NCI-H2227 treated with DMSO at 0.1 percent for 48 hours (cell line): ENCODE results near the gene LSAMP.
A peak's percentile ranks its signal among the peaks of the same experiment; 100 is the strongest.

Source experiments
- DNase-seq: peaks from one replicate; lab custom pipeline; 2025; lab: John Stamatoyannopoulos, UW

The LSAMP gene

GRCh38 chr3:116165135-116165534 lies 280.2 kb downstream of the LSAMP start:
- DNase-seq: peak; percentile 25

- DNase-seq: no peak
Measured at GRCh38 chr3:116164039-116164438, 281.2 kb downstream of the LSAMP start.

- no peak for DNase-seq
Measured at GRCh38 chr3:116161575-116162525, 283.4 kb downstream of the LSAMP start.

- DNase-seq: no peak
Measured at GRCh38 chr3:116160594-116160993, 284.7 kb downstream of the LSAMP start.

- DNase-seq: peak; percentile 83
Measured at GRCh38 chr3:116155841-116156240, 289.4 kb downstream of the LSAMP start.

- no peak for DNase-seq
Measured at GRCh38 chr3:116154389-116154788, 290.9 kb downstream of the LSAMP start.

GRCh38 chr3:116153174-116153573 lies 292.1 kb downstream of the LSAMP start:
- DNase-seq: no peak

GRCh38 chr3:116150655-116151167 lies 294.6 kb downstream of the LSAMP start:
- no peak for DNase-seq

GRCh38 chr3:116148881-116149851 lies 296.1 kb downstream of the LSAMP start:
- peak; percentile 56 for DNase-seq

- no peak for DNase-seq
Measured at GRCh38 chr3:116145613-116146012, 299.7 kb downstream of the LSAMP start.

GRCh38 chr3:116141724-116142123 lies 303.6 kb downstream of the LSAMP start:
- DNase-seq: no peak

- DNase-seq: peak; percentile 54
Measured at GRCh38 chr3:116140100-116140689, 305.1 kb downstream of the LSAMP start.

- DNase-seq: no peak
Measured at GRCh38 chr3:116139641-116140040, 305.6 kb downstream of the LSAMP start.

- no peak for DNase-seq
Measured at GRCh38 chr3:116135457-116136085, 309.7 kb downstream of the LSAMP start.

- DNase-seq: no peak
Measured at GRCh38 chr3:116129187-116129946, 315.9 kb downstream of the LSAMP start.

GRCh38 chr3:116127464-116127863 lies 317.8 kb downstream of the LSAMP start:
- no peak for DNase-seq

- DNase-seq: no peak
Measured at GRCh38 chr3:116124166-116124565, 321.1 kb downstream of the LSAMP start.

- no peak for DNase-seq
Measured at GRCh38 chr3:116118475-116119169, 326.7 kb downstream of the LSAMP start.

- no peak for DNase-seq
Measured at GRCh38 chr3:116114586-116114985, 330.7 kb downstream of the LSAMP start.

GRCh38 chr3:116112696-116113095 lies 332.6 kb downstream of the LSAMP start:
- DNase-seq: no peak
